BE2C (cell line): ENCODE measurements around the gene NT5C.

Source experiments
- DNase-seq: peaks from one replicate; pipeline ENCODE4 v3.0.0-alpha.2; 2020
- H3K27me3 ChIP-seq: fragments of 250-450 bp; sonication (Bioruptor Pico); 2 replicates; pipeline ENCODE4 v1.5.1; 2020; ENCODE audit warnings: mild to moderate bottlenecking
- H3K36me3 ChIP-seq: fragments of 250-450 bp; sonication (Bioruptor Pico); 2 replicates; pipeline ENCODE4 v1.5.1; 2020; ENCODE audit warnings: mild to moderate bottlenecking
- H3K4me1 ChIP-seq: fragments of 250-450 bp; sonication (Bioruptor Pico); 2 replicates; pipeline ENCODE4 v1.5.1; 2020
- H3K4me3 ChIP-seq: 2 replicates; pipeline ENCODE4 v1.5.1; 2011; ENCODE audit warnings: low read depth, low read length
- H3K9me3 ChIP-seq: fragments of 250-450 bp; sonication (Bioruptor Pico); 2 replicates; pipeline ENCODE4 v1.5.1; 2020
- TF ChIP-seq, protein P1 (sequence below): IDR thresholded peaks from 2 replicates; pipeline ENCODE4 v1.5.1; 2012; ENCODE audit warnings: mild to moderate bottlenecking, low read depth, low read length

Gene NT5C

DNA sequence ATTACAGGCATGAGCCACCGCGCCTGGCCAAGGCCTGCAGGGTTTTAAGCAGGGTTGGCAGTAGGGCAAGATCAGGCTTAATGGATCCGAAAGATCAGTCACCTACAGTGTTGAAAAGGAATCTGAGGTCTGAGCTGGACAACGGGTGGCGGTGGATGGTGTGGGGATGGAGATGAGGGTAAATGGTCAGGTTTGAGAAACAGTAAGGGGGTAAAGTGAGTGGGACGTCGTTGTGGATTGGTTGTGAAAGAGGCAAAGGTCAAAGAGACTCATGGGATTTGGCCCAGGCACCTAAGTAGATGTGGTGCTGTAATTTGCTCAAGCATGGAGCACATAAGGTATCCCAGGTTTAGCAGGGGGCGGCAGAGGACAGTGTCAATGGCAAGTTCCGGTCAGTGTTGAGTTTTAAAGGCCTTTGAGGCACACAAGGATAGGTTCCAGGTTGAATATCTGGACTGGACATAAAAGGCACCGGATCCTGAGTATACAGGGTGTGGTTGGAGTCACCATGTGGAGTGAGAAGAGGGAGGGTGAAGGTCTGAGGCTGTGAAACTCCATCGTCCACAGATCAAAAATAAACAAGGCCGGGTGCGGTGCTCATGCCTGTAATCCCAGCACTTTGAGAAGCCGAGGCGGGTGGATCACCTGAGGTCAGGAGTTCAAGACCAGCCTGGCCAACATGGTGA lies 44.9 kb downstream of the NT5C start:
- Histone ChIP-seq H3K9me3 (no peaks in the 10 kb centered on the region), H3K36me3 (no peaks in the 10 kb centered on the region), H3K4me3 (no peak overlapping the region), H3K4me1 (no peaks in the 10 kb centered on the region), H3K27me3 (no peaks in the 10 kb centered on the region)
- TF ChIP-seq, protein P1, sequence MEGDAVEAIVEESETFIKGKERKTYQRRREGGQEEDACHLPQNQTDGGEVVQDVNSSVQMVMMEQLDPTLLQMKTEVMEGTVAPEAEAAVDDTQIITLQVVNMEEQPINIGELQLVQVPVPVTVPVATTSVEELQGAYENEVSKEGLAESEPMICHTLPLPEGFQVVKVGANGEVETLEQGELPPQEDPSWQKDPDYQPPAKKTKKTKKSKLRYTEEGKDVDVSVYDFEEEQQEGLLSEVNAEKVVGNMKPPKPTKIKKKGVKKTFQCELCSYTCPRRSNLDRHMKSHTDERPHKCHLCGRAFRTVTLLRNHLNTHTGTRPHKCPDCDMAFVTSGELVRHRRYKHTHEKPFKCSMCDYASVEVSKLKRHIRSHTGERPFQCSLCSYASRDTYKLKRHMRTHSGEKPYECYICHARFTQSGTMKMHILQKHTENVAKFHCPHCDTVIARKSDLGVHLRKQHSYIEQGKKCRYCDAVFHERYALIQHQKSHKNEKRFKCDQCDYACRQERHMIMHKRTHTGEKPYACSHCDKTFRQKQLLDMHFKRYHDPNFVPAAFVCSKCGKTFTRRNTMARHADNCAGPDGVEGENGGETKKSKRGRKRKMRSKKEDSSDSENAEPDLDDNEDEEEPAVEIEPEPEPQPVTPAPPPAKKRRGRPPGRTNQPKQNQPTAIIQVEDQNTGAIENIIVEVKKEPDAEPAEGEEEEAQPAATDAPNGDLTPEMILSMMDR, result no peak
- no peak for DNase-seq

DNA sequence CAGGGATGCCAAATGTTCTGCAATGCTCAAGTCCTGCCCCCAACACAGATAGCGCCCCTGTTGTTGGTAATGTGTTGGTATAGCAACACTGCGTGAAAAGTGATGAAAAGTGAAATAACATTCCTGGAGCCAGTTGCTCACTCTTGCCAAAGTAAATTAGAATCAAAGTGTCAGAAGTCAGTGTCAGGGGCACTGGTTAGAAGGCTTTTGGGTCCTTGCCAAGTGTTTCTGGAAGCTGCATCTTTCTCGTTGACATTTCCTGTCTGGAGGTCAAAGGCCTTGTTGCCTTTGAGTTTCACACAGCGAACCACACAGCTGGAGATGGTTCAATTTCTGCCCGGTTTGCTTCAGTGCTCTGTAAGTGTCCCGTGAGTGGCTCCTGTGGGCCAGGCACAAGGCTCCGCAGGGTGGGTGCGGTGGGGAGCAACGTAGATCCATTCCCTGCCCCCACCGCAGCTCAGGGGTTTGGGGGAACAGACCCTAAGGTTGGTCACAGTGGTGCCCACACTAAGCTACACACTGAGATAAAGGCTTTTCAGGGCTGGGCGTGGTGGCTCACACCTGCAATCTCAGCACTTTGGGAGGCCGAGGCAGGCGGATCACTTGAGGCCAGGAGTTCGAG lies 47.4 kb downstream of the NT5C start:
- H3K27me3 ChIP-seq, result no peaks in the 10 kb centered on the region
- no peak overlapping the region for H3K4me3 ChIP-seq
- H3K9me3 ChIP-seq, result no peaks in the 10 kb centered on the region
- DNase-seq, result no peak
- TF ChIP-seq, protein P1, result no peak
- H3K36me3 ChIP-seq, result no peaks in the 10 kb centered on the region
- peaks cover 3% of the 10 kb centered on the region for H3K4me1 ChIP-seq

DNA sequence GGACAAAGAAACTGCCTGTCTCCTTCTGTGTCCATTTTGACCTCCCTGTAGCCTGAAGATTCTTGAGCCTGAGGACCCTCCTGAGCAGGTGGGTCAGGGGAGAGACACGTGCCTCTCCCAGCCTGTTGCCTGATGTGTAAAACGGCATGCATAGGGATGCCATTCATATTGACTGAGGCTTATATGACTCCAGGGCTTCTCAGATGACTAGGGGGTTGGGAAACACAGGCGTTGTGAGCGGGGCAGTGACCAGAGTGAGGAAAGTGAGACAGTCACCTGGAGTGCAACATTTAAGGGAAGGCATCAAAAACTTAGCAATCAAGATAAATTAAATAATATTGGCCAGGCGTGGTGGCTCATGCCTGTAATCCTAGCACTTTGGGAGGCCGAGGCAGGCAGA lies 48.9 kb downstream of the NT5C start:
- Histone ChIP-seq H3K36me3 (no peaks in the 10 kb centered on the region), H3K4me1 (peaks cover 11% of the 10 kb centered on the region), H3K9me3 (no peaks in the 10 kb centered on the region), H3K4me3 (no peak overlapping the region), H3K27me3 (no peaks in the 10 kb centered on the region)
- TF ChIP-seq, protein P1, result no peak
- no peak for DNase-seq

DNA sequence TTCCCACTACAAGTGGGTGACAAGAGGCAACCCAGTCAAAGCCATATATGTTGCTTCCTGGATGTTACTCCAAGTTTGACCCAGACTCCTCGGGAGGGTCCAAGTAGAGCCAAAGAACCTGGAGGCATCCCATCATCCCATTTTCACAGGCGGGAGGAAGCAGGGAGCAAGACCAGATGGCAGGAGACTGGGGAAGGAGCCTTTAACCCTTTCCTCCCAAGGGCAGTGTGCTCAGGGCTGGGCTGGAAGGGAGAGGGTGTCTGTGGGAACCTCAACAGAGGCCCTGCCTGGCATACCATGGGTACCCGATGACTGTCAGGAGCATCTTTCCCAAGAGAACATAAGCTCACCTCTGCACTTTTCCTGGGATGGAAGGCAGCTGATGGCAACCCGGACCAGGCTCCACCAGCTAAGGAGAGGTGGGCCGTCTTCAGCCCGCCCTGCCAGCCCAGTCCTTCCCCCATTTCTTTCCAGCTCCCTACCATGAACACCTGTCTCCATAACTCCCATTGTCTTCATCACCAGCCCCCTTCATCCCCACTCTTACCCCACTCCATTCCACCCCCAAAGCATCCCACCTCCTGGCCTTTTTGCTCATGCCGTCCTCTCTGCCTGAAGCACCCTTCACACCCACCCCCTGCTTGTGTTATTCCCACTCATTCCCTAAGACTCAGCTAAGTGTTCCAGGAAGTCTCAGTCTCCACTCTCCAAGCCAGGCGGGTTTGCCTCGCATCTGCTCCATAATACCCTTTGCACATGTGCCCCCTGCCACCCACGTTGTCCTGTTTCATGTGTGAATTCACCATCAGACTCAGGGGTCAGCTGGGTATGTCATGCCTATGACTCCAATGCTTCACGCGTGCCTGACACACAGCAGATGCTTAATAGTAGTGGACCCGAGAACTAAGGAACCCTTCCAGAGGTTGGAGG lies 49.7 kb downstream of the NT5C start:
- Histone ChIP-seq H3K36me3 (no peaks in the 10 kb centered on the region), H3K27me3 (no peaks in the 10 kb centered on the region), H3K9me3 (no peaks in the 10 kb centered on the region), H3K4me1 (peaks cover 11% of the 10 kb centered on the region), H3K4me3 (no peak overlapping the region)
- TF ChIP-seq, protein P1, result no peak
- DNase-seq, result no peak
